K562 (cell line): Measurements from ENCODE around the gene GRIA3. TPM values are rescaled to one million over a fixed set of nuclear protein-coding genes. Genes with fewer than 3 reads are reported as not detected.

Source experiments
- ATAC-seq: fragments of 200-7000 bp; cut with Tn5 transposase; 3 replicates; pipeline ENCODE4 v1.9.1; 2020; ENCODE audit warnings: moderate library complexity
- BruUV-seq: library from RNA; stranded (reverse); fragments of 400-500 nt; replicated peaks from 2 replicates; lab custom pipeline; 2021; lab: Mats Ljungman, UMichigan
- CTCF ChIA-PET: fragments of 300-600 bp; formaldehyde crosslinking; extraction: SDS; loops from one replicate; lab custom pipeline; 2021; ENCODE audit warnings: low intra/inter-chr PET ratio; lab: Yijun Ruan, JAX
- POLR2A ChIA-PET: fragments of 300-600, 350-650 bp; sonication (Branson Sonifier 250); formaldehyde crosslinking; extraction: SDS; loops from one replicate; lab custom pipeline; 2021; ENCODE audit warnings: antibody characterized with exemption, inconsistent platforms; lab: Yijun Ruan, JAX
- DNase-seq, 4 experiments: peaks; one replicate each; pipeline versions ENCODE4 v3.0.0 to v3.0.0-alpha.2; 2011 to 2018; ENCODE audit warnings: low spot score in 3 of 4, mixed read lengths in 3 of 4; ENCODE audit errors: extremely low read depth in 1 of 4
- FAIRE-seq: peaks from 2 replicates; lab custom pipeline; 2011; peaks lifted over from hg19 to GRCh38; lab: Jason Lieb, UNC
- H2AFZ ChIP-seq: 2 replicates; pipeline ENCODE4 v1.6.0; 2011; ENCODE audit warnings: low read depth, low read length, control low read depth, inconsistent platforms
- H3K27ac ChIP-seq: fragments of 200-600 bp; 3 replicates; pipeline ENCODE4 v1.8.0; 2011; ENCODE audit warnings: low read depth, mild to moderate bottlenecking, control low read depth, inconsistent platforms, low read length, moderate library complexity, mixed read lengths; ENCODE audit errors: extremely low read depth
- H3K27me3 ChIP-seq, 2 experiments: fragments of 300-600 bp in 1 of 2; 2 replicates in 1 of 2; 3 replicates in 1 of 2; pipeline versions ENCODE4 v1.6.0 to v1.8.0; 2011; ENCODE audit warnings: inconsistent platforms in 2 of 2, low read length in 2 of 2, mild to moderate bottlenecking in 1 of 2, mixed read lengths in 1 of 2, moderate library complexity in 1 of 2; ENCODE audit not compliant: control insufficient read depth in 2 of 2, insufficient read depth in 2 of 2
- H3K36me3 ChIP-seq: fragments of 300-600 bp; 3 replicates; pipeline ENCODE4 v1.8.0; 2011; ENCODE audit warnings: mild to moderate bottlenecking, low read length, inconsistent platforms; ENCODE audit not compliant: control insufficient read depth, insufficient read depth
- H3K4me1 ChIP-seq, 2 experiments: fragments of 200-600 bp in 1 of 2; replicated peaks in 1 of 2; 2 replicates in 1 of 2; 3 replicates in 1 of 2; pipeline versions ENCODE4 v1.5.1 to v1.8.0; 2011; ENCODE audit warnings: inconsistent platforms in 2 of 2, low read length in 2 of 2, mild to moderate bottlenecking in 1 of 2, mixed read lengths in 1 of 2, moderate library complexity in 1 of 2; ENCODE audit not compliant: control insufficient read depth in 2 of 2, insufficient read depth in 2 of 2
- H3K4me2 ChIP-seq: 2 replicates; pipeline ENCODE4 v1.6.1; 2011; ENCODE audit warnings: low read length, control low read depth, inconsistent platforms, mixed read lengths; ENCODE audit not compliant: insufficient read depth
- H3K4me3 ChIP-seq: fragments of 200-600 bp; sonication (generic), shearing (Covaris generic); 2 replicates; pipeline ENCODE4 v1.5.1; 2016; ENCODE audit warnings: control low read depth, inconsistent platforms
- H3K79me2 ChIP-seq: fragments of 200-600 bp; 3 replicates; pipeline ENCODE4 v1.8.0; 2011; ENCODE audit warnings: low read length, inconsistent platforms; ENCODE audit not compliant: control insufficient read depth, insufficient read depth
- H3K9ac ChIP-seq, 2 experiments: 2 replicates each; pipeline versions ENCODE4 v1.6.0 to v1.6.1; 2011; ENCODE audit warnings: low read depth in 2 of 2, low read length in 2 of 2, control low read depth in 1 of 2, inconsistent platforms in 1 of 2, mild to moderate bottlenecking in 1 of 2, mixed read lengths in 1 of 2; ENCODE audit not compliant: insufficient read depth in 1 of 2
- H3K9me1 ChIP-seq: one replicate; pipeline ENCODE4 v1.6.0; 2011; ENCODE audit warnings: inconsistent platforms, mild to moderate bottlenecking, low read length, moderate library complexity; ENCODE audit not compliant: control insufficient read depth, insufficient read depth
- H3K9me3 ChIP-seq: replicated peaks from 2 replicates; pipeline ENCODE4 v1.5.1; 2011; ENCODE audit warnings: low read depth, low read length, inconsistent platforms; ENCODE audit not compliant: control insufficient read depth, insufficient read depth
- H4K20me1 ChIP-seq: replicated peaks from 2 replicates; pipeline ENCODE4 v1.6.1; 2011; ENCODE audit warnings: low read length, inconsistent platforms, mixed read lengths; ENCODE audit not compliant: control insufficient read depth, insufficient read depth
- ADNP ChIP-seq: fragments of 200-800 bp; sonication (Bioruptor generic); IDR thresholded peaks from 2 replicates; pipeline ENCODE4 v1.6.1; 2016; ENCODE audit warnings: missing genetic modification characterization, missing compliant biosample characterization
- BACH1 ChIP-seq: fragments of 200-800 bp; sonication (Bioruptor generic); IDR thresholded peaks from 2 replicates; pipeline ENCODE4 v1.6.1; 2016; ENCODE audit warnings: missing genetic modification characterization, missing compliant biosample characterization
- C11orf30 ChIP-seq: fragments of 450-650 bp; IDR thresholded peaks from 2 replicates; pipeline ENCODE4 v1.6.1; 2016; ENCODE audit warnings: low read depth, mild to moderate bottlenecking
- JUND ChIP-seq, 2 experiments: IDR thresholded peaks; 2 replicates in 1 of 2; 3 replicates in 1 of 2; pipeline ENCODE4 v1.6.1; 2011; ENCODE audit warnings: borderline replicate concordance in 2 of 2, low read depth in 2 of 2, low read length in 2 of 2, improper control_type of control experiment in 1 of 2, missing biosample characterization in 1 of 2, missing genetic modification characterization in 1 of 2, missing genetic modification reagents in 1 of 2
- MAFF ChIP-seq: IDR thresholded peaks from 2 replicates; pipeline ENCODE4 v1.6.1; 2012; ENCODE audit warnings: low read length, improper control_type of control experiment
- MAFG ChIP-seq: fragments of 450-650 bp; conservative IDR thresholded peaks from 2 replicates; pipeline ENCODE4 v1.6.1; 2016; ENCODE audit warnings: missing genetic modification characterization, missing compliant biosample characterization
- MAFK ChIP-seq: IDR thresholded peaks from 2 replicates; pipeline ENCODE4 v1.6.1; 2011; ENCODE audit warnings: low read length, improper control_type of control experiment
- MTA1 ChIP-seq: fragments of 450-650 bp; IDR thresholded peaks from 2 replicates; pipeline ENCODE4 v1.6.1; 2017; ENCODE audit warnings: borderline replicate concordance
- NELFE ChIP-seq: IDR thresholded peaks from 2 replicates; pipeline ENCODE4 v1.6.1; 2011; ENCODE audit warnings: mild to moderate bottlenecking; ENCODE audit not compliant: insufficient read depth, insufficient read length
- NFE2 ChIP-seq: IDR thresholded peaks from 2 replicates; pipeline ENCODE4 v1.6.1; 2014; ENCODE audit warnings: antibody characterized with exemption, low read depth
- SOX6 ChIP-seq: fragments of 450-650 bp; IDR thresholded peaks from 2 replicates; pipeline ENCODE4 v1.6.1; 2014; ENCODE audit warnings: mild to moderate bottlenecking
- TSC22D4 ChIP-seq: fragments of 450-650 bp; IDR thresholded peaks from 2 replicates; pipeline ENCODE4 v1.6.1; 2016; ENCODE audit warnings: missing genetic modification characterization, missing biosample characterization, control low read depth
- ZNF316 ChIP-seq: fragments of 450-650 bp; IDR thresholded peaks from 2 replicates; pipeline ENCODE4 v1.6.1; 2016
- ZNF398 ChIP-seq: fragments of 250-450 bp; sonication (Bioruptor Pico); IDR thresholded peaks from 2 replicates; pipeline ENCODE4 v1.8.0; 2021; ENCODE audit warnings: moderate library complexity, mild to moderate bottlenecking, inconsistent platforms
- ZNF445 ChIP-seq: fragments of 250-450 bp; sonication (Bioruptor Pico); IDR thresholded peaks from 2 replicates; pipeline ENCODE4 v1.4.0; 2020; ENCODE audit warnings: low read depth, mild to moderate bottlenecking, moderate library complexity
- ZNF830 ChIP-seq: fragments of 250-450 bp; sonication (Bioruptor Pico); IDR thresholded peaks from 2 replicates; pipeline ENCODE4 v1.5.0; 2021; ENCODE audit warnings: mild to moderate bottlenecking
- WGBS: fragments of 100-300 bp; shearing (Covaris generic); methylation state at CpG from one replicate; pipeline ENCODE4 v1.1.6; 2016; ENCODE audit warnings: low coverage, mixed read lengths; ENCODE audit not compliant: insufficient coverage; ENCODE audit errors: missing lambda C conversion rate; 5-methylcytosine and 5-hydroxymethylcytosine counted together
- in situ Hi-C: fragments of 300-500 bp; cut with MboI; formaldehyde crosslinking; loops from 4 replicates; pipeline ENCODE4 v1.15.0; 2018; ENCODE audit warnings: inconsistent platforms, mixed read lengths
- intact Hi-C: fragments of 100-400 bp; cut with micrococcal nuclease; formaldehyde crosslinking; loops from 2 replicates; pipeline ENCODE4 v1.14.2; 2022
- polyA plus RNA-seq, 8 experiments: library from polyadenylated mRNA; depleted of rRNA in 4 of 8; stranded (reverse) in 5 of 8; unstranded in 3 of 8; fragments of >200 nt; fragmentation: Nextera tagmentation in 2 of 8; fragmentation: Illumina TruSeq in 1 of 8; extraction: Ambion mirVana in 2 of 8; extraction: Trizol in 1 of 8; gene quantifications; 2 replicates each; pipeline versions ENCODE4 v1.2.1 to v1.2.3, GENCODE V29; 2011 to 2014; ENCODE audit warnings: inconsistent platforms in 1 of 8, missing spikeins in 1 of 8
- total RNA-seq, 7 experiments: library from RNA; depleted of rRNA in 6 of 7; stranded (reverse); fragments of >200 nt in 6 of 7; fragmentation: Illumina TruSeq in 2 of 7; extraction: Trizol in 2 of 7; gene quantifications; 2 replicates each; pipeline versions ENCODE4 v1.2.1 to v1.2.3, GENCODE V29; 2011 to 2021; ENCODE audit warnings: low replicate concordance in 1 of 7

The GRIA3 gene
- total and polyA plus RNA-seq, 9 of the 15 experiments (the other 6 are each of a cell fraction or from before 2014, with no cell fraction given): 0.10 TPM; not detected in 8

- Histone ChIP-seq H2AFZ (no peak overlapping the region), H3K9me1 (no peaks in the 10 kb centered on the region), H3K27ac (no peak overlapping the region), H3K4me3 (no peak overlapping the region), H4K20me1 (no peaks in the 10 kb centered on the region), H3K79me2 (no peaks in the 10 kb centered on the region), H3K36me3 (no peaks in the 10 kb centered on the region), H3K9me3 (no peaks in the 10 kb centered on the region), H3K4me2 (no peak overlapping the region), H3K27me3 (no peaks in the 10 kb centered on the region), H3K9ac (no peak overlapping the region), H3K4me1 (no peaks in the 10 kb centered on the region; a peak in 1 of 5 replicates)
- WGBS: 6% methylated on average over 2 of the region's 2 CpGs
- in situ Hi-C loops: no loop called here
- DNase-seq (peak in 1 of 4 experiments; percentile 9), FAIRE-seq (no peak), ATAC-seq (peak; percentile 38; the same call in 1 of the 3 replicates)
- intact Hi-C loops: no loop called here
- POLR2A ChIA-PET: interaction anchor here (0.7 to 0.9 kb wide), 2 partner anchors 16 to 25 kb away, joined by 3 read pairs; no protein-coding TSS in a partner anchor
- TF ChIP-seq JUND (IDR thresholded peaks at IDR 0.05; ENCODE audit: borderline replicate concordance, low read depth, low read length): 0 out of 2 replicates have a peak, but pooled peaks have one; percentile 8
- TF ChIP-seq JUND (tag; IDR thresholded peaks at IDR 0.05; ENCODE audit: borderline replicate concordance, low read depth, low read length): no peak
- TF ChIP-seq SOX6: 0 out of 2 replicates have a peak, but pooled peaks have one; percentile 12
- peak; percentile 89 for TF ChIP-seq ZNF316
- TF ChIP-seq ADNP (tag): no peak
- no peak for TF ChIP-seq TSC22D4 (tag)
- TF ChIP-seq MAFF: peak; percentile 78; the same call in 1 of the 2 replicates
- TF ChIP-seq NELFE: no peak
- peak; percentile 87 for TF ChIP-seq C11orf30
- TF ChIP-seq MAFG (tag): peak; percentile 87
- TF ChIP-seq MAFK: peak; percentile 85
- TF ChIP-seq ZNF445 (CRISPR knock-in tag): no peak
- peak; percentile 88 for TF ChIP-seq BACH1 (tag)
- TF ChIP-seq NFE2: peak; percentile 57
- no peak for TF ChIP-seq MTA1
- TF ChIP-seq ZNF398 (CRISPR knock-in tag): no peak
- TF ChIP-seq ZNF830 (CRISPR knock-in tag): no peak
- CTCF ChIA-PET: no interaction called here
- BruUV-seq: no TSS peak
Observed at GRCh38 chrX:123475068-123475724, 291.1 kb downstream of the GRIA3 start.
